ENCODE data around the gene CSN3.

CSN3 gene

DNA sequence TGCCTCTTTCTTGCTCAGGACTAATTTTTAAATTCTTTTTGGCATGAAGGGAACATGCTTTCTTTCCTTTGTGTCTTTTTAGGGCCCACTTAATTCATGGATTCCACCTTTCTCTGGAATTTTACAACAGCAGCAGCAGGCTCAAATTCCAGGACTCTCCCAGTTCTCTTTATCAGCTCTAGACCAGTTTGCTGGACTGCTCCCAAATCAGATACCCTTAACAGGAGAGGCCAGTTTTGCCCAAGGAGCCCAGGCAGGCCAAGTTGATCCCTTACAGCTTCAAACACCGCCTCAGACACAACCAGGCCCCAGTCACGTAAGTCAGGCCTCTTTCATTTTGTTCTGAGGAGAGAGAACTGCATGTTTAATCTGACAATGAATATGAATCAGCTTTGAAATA, 44.6 kb upstream of the CSN3 start:
- CTCF ChIA-PET: interaction anchor here (1.8 kb wide), 1 partner anchor 14 kb away, joined by 10 read pairs; no protein-coding TSS in a partner anchor

DNA sequence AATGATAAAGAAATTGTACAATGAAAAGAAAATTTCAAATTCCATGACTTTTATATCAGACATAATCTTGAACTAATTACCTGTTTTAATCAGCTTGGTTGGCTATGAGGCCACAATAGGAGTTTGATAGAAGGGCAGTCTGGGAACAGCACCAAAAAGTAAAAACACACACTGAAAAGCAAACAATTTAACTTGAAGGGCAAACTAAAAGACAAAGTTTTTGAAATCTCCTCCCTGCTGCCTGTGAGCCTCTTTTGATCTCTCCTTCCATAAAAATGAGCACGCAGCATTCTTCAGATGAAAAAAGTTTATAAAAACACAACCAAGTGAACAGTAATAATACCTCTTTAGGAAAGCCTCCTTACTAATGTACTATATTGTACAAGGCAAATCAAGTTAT, 38.8 kb upstream of the CSN3 start:
- ChIA-PET POLR2A (no interaction called here), CTCF (no interaction called here)
- no peak overlapping the region for H3K27ac ChIP-seq (ENCODE audit: extremely low read depth, low read depth, low read length)
- no peaks in the 10 kb centered on the region for H3K9me3 ChIP-seq (ENCODE audit: control insufficient read depth, insufficient read depth, low read depth, low read length)
- H3K4me3 ChIP-seq (ENCODE audit: low read depth, low read length): no peak overlapping the region
- H3K36me3 ChIP-seq (ENCODE audit: control insufficient read depth in 2 of 2, insufficient read depth in 1 of 2, low read length in 2 of 2): no peaks in the 10 kb centered on the region
- no peaks in the 10 kb centered on the region for H3K4me1 ChIP-seq (ENCODE audit: control insufficient read depth, insufficient read depth, low read length)
- TF ChIP-seq SETDB1 (IDR thresholded peaks at IDR 0.05; ENCODE audit: insufficient read length, low read length): no peak
- TF ChIP-seq ZNF658 (tag by site-specific recombination; IDR thresholded peaks at IDR 0.05): no peak
- no peak for TF ChIP-seq PRDM1 (tag by site-specific recombination; IDR thresholded peaks at IDR 0.05)
- TF ChIP-seq ZNF777 (tag by site-specific recombination; IDR thresholded peaks at IDR 0.05; ENCODE audit: borderline replicate concordance): no peak
- TF ChIP-seq, protein P1, sequence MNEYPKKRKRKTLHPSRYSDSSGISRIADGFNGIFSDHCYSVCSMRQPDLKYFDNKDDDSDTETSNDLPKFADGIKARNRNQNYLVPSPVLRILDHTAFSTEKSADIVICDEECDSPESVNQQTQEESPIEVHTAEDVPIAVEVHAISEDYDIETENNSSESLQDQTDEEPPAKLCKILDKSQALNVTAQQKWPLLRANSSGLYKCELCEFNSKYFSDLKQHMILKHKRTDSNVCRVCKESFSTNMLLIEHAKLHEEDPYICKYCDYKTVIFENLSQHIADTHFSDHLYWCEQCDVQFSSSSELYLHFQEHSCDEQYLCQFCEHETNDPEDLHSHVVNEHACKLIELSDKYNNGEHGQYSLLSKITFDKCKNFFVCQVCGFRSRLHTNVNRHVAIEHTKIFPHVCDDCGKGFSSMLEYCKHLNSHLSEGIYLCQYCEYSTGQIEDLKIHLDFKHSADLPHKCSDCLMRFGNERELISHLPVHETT (tag by site-specific recombination; IDR thresholded peaks at IDR 0.05): no peak
- no peak for TF ChIP-seq ZNF660 (tag by site-specific recombination; IDR thresholded peaks at IDR 0.05)
- no peak for TF ChIP-seq MYNN (tag by site-specific recombination; IDR thresholded peaks at IDR 0.05; ENCODE audit: borderline replicate concordance)
- TF ChIP-seq, protein P2, sequence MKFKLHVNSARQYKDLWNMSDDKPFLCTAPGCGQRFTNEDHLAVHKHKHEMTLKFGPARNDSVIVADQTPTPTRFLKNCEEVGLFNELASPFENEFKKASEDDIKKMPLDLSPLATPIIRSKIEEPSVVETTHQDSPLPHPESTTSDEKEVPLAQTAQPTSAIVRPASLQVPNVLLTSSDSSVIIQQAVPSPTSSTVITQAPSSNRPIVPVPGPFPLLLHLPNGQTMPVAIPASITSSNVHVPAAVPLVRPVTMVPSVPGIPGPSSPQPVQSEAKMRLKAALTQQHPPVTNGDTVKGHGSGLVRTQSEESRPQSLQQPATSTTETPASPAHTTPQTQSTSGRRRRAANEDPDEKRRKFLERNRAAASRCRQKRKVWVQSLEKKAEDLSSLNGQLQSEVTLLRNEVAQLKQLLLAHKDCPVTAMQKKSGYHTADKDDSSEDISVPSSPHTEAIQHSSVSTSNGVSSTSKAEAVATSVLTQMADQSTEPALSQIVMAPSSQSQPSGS (tag by site-specific recombination; IDR thresholded peaks at IDR 0.05; ENCODE audit: low read depth): no peak
- no peak for TF ChIP-seq ZSCAN23 (tag by site-specific recombination; IDR thresholded peaks at IDR 0.05)
- TF ChIP-seq ZNF157 (tag by site-specific recombination; IDR thresholded peaks at IDR 0.05): no peak

More for the DNA sequence above, 44.6 kb upstream of the CSN3 start:
- no peak overlapping the region for H3K4me3 ChIP-seq (ENCODE audit: low read depth, low read length)
- H3K9me3 ChIP-seq (ENCODE audit: control insufficient read depth, insufficient read depth, low read depth, low read length): no peaks in the 10 kb centered on the region
- TF ChIP-seq, protein P3, sequence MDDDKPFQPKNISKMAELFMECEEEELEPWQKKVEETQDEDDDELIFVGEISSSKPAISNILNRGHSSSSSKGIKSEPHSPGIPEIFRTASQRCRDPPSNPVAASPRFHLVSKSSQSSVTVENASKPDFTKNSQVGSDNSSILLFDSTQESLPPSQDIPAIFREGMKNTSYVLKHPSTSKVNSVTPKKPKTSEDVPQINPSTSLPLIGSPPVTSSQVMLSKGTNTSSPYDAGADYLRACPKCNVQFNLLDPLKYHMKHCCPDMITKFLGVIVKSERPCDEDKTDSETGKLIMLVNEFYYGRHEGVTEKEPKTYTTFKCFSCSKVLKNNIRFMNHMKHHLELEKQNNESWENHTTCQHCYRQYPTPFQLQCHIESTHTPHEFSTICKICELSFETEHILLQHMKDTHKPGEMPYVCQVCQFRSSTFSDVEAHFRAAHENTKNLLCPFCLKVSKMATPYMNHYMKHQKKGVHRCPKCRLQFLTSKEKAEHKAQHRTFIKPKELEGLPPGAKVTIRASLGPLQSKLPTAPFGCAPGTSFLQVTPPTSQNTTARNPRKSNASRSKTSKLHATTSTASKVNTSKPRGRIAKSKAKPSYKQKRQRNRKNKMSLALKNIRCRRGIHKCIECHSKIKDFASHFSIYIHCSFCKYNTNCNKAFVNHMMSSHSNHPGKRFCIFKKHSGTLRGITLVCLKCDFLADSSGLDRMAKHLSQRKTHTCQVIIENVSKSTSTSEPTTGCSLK (tag by site-specific recombination; IDR thresholded peaks at IDR 0.05): no peak
- TF ChIP-seq, protein P4, sequence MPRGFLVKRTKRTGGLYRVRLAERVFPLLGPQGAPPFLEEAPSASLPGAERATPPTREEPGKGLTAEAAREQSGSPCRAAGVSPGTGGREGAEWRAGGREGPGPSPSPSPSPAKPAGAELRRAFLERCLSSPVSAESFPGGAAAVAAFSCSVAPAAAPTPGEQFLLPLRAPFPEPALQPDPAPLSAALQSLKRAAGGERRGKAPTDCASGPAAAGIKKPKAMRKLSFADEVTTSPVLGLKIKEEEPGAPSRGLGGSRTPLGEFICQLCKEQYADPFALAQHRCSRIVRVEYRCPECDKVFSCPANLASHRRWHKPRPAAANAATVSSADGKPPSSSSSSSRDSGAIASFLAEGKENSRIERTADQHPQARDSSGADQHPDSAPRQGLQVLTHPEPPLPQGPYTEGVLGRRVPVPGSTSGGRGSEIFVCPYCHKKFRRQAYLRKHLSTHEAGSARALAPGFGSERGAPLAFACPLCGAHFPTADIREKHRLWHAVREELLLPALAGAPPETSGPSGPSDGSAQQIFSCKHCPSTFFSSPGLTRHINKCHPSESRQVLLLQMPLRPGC (tag by site-specific recombination; IDR thresholded peaks at IDR 0.05): no peak
- TF ChIP-seq ZSCAN16 (tag by site-specific recombination; IDR thresholded peaks at IDR 0.05) (no peak), ZNF416 (tag by site-specific recombination; IDR thresholded peaks at IDR 0.05) (no peak), ZNF521 (tag by site-specific recombination; IDR thresholded peaks at IDR 0.05) (no peak), ZNF274 (IDR thresholded peaks at IDR 0.05; ENCODE audit: low read length) (no peak), ZNF274 (tag by site-specific recombination; IDR thresholded peaks at IDR 0.05; ENCODE audit: borderline replicate concordance) (no peak), ZBTB7A (tag by site-specific recombination; IDR thresholded peaks at IDR 0.05; ENCODE audit: low read depth) (no peak), MEIS1 (CRISPR knock-in tag; IDR thresholded peaks at IDR 0.05; ENCODE audit: borderline replicate concordance) (no peak), RBAK (tag by site-specific recombination; IDR thresholded peaks at IDR 0.05) (no peak), ZNF266 (tag by site-specific recombination; IDR thresholded peaks at IDR 0.05; ENCODE audit: low read depth) (no peak), ZNF174 (tag by site-specific recombination; IDR thresholded peaks at IDR 0.05) (no peak), ZNF664 (tag by site-specific recombination; IDR thresholded peaks at IDR 0.05) (no peak), ZNF548 (tag by site-specific recombination; IDR thresholded peaks at IDR 0.05) (no peak), ZNF112 (tag by site-specific recombination; IDR thresholded peaks at IDR 0.05) (no peak)
- TF ChIP-seq, protein P5, sequence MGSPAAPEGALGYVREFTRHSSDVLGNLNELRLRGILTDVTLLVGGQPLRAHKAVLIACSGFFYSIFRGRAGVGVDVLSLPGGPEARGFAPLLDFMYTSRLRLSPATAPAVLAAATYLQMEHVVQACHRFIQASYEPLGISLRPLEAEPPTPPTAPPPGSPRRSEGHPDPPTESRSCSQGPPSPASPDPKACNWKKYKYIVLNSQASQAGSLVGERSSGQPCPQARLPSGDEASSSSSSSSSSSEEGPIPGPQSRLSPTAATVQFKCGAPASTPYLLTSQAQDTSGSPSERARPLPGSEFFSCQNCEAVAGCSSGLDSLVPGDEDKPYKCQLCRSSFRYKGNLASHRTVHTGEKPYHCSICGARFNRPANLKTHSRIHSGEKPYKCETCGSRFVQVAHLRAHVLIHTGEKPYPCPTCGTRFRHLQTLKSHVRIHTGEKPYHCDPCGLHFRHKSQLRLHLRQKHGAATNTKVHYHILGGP (tag by site-specific recombination; IDR thresholded peaks at IDR 0.05): no peak
- TF ChIP-seq, protein P6, sequence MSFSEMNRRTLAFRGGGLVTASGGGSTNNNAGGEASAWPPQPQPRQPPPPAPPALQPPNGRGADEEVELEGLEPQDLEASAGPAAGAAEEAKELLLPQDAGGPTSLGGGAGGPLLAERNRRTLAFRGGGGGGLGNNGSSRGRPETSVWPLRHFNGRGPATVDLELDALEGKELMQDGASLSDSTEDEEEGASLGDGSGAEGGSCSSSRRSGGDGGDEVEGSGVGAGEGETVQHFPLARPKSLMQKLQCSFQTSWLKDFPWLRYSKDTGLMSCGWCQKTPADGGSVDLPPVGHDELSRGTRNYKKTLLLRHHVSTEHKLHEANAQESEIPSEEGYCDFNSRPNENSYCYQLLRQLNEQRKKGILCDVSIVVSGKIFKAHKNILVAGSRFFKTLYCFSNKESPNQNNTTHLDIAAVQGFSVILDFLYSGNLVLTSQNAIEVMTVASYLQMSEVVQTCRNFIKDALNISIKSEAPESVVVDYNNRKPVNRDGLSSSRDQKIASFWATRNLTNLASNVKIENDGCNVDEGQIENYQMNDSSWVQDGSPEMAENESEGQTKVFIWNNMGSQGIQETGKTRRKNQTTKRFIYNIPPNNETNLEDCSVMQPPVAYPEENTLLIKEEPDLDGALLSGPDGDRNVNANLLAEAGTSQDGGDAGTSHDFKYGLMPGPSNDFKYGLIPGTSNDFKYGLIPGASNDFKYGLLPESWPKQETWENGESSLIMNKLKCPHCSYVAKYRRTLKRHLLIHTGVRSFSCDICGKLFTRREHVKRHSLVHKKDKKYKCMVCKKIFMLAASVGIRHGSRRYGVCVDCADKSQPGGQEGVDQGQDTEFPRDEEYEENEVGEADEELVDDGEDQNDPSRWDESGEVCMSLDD (tag by site-specific recombination; IDR thresholded peaks at IDR 0.05): no peak
- TF ChIP-seq, protein P7, sequence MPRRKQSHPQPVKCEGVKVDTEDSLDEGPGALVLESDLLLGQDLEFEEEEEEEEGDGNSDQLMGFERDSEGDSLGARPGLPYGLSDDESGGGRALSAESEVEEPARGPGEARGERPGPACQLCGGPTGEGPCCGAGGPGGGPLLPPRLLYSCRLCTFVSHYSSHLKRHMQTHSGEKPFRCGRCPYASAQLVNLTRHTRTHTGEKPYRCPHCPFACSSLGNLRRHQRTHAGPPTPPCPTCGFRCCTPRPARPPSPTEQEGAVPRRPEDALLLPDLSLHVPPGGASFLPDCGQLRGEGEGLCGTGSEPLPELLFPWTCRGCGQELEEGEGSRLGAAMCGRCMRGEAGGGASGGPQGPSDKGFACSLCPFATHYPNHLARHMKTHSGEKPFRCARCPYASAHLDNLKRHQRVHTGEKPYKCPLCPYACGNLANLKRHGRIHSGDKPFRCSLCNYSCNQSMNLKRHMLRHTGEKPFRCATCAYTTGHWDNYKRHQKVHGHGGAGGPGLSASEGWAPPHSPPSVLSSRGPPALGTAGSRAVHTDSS (tag by site-specific recombination; IDR thresholded peaks at IDR 0.05): no peak
- no peaks in the 10 kb centered on the region for H3K36me3 ChIP-seq (ENCODE audit: control insufficient read depth in 2 of 2, insufficient read depth in 1 of 2, low read length in 2 of 2)
- H3K27ac ChIP-seq (ENCODE audit: extremely low read depth, low read depth, low read length): no peak overlapping the region
- no peaks in the 10 kb centered on the region for H3K4me1 ChIP-seq (ENCODE audit: control insufficient read depth, insufficient read depth, low read length)
- POLR2A ChIA-PET: no interaction called here
